ENCODE measurements around the gene SLCO2B1. TPM values are rescaled to one million over a fixed set of nuclear protein-coding genes. Genes with fewer than 3 reads are reported as not detected.

SLCO2B1 gene
- total RNA-seq, 1 donor from 2014 or later = not detected

GRCh38 chr11:75241906-75242644 lies 91.2 kb downstream of the SLCO2B1 start:
- no peak for TF ChIP-seq CTCF (conservative IDR thresholded peaks at IDR 0.05)
- Mint-ChIP-seq H3K4me1 (no peaks in the 10 kb centered on the region), H3K4me3 (peak overlapping the region; percentile 86), H3K9me3 (no peaks in the 10 kb centered on the region), H3K27me3 (ENCODE audit: low read depth) (peaks cover 75% of the 10 kb centered on the region), H3K36me3 (ENCODE audit: low read depth) (no peaks in the 10 kb centered on the region), H3K27ac (ENCODE audit: unreplicated experiment) (peak overlapping the region; percentile 62)
- DNase-seq (ENCODE audit: low read depth, low spot score) = no peak

GRCh38 chr11:75242722-75243600 lies 92.1 kb downstream of the SLCO2B1 start:
- H3K4me3 Mint-ChIP-seq = peak overlapping the region; percentile 86
- TF ChIP-seq CTCF (conservative IDR thresholded peaks at IDR 0.05) = no peak
- H3K9me3 Mint-ChIP-seq = no peaks in the 10 kb centered on the region
- no peaks in the 10 kb centered on the region for H3K4me1 Mint-ChIP-seq
- H3K27ac Mint-ChIP-seq (ENCODE audit: unreplicated experiment) = no peak overlapping the region
- H3K36me3 Mint-ChIP-seq (ENCODE audit: low read depth) = no peaks in the 10 kb centered on the region
- H3K27me3 Mint-ChIP-seq (ENCODE audit: low read depth) = peaks cover 66% of the 10 kb centered on the region
- no peak for DNase-seq (ENCODE audit: low read depth, low spot score)

GRCh38 chr11:75244052-75244814 lies 93.3 kb downstream of the SLCO2B1 start:
- Mint-ChIP-seq H3K27me3 (ENCODE audit: low read depth) (peaks cover 59% of the 10 kb centered on the region), H3K9me3 (no peaks in the 10 kb centered on the region), H3K27ac (ENCODE audit: unreplicated experiment) (no peak overlapping the region), H3K36me3 (ENCODE audit: low read depth) (no peaks in the 10 kb centered on the region), H3K4me3 (no peak overlapping the region), H3K4me1 (no peaks in the 10 kb centered on the region)
- no peak for DNase-seq (ENCODE audit: low read depth, low spot score)
- TF ChIP-seq CTCF (conservative IDR thresholded peaks at IDR 0.05) = no peak

GRCh38 chr11:75245356-75246005 lies 94.6 kb downstream of the SLCO2B1 start:
- TF ChIP-seq CTCF (conservative IDR thresholded peaks at IDR 0.05) = no peak
- no peak for DNase-seq (ENCODE audit: low read depth, low spot score)
- Mint-ChIP-seq H3K9me3 (no peaks in the 10 kb centered on the region), H3K27ac (ENCODE audit: unreplicated experiment) (no peak overlapping the region), H3K36me3 (ENCODE audit: low read depth) (no peaks in the 10 kb centered on the region), H3K4me1 (no peaks in the 10 kb centered on the region), H3K4me3 (no peak overlapping the region), H3K27me3 (ENCODE audit: low read depth) (peaks cover 57% of the 10 kb centered on the region)
